Stomach (tissue), 9 donors: ENCODE results near the gene BMP6. TPM values are rescaled to one million over a fixed set of nuclear protein-coding genes. Genes with fewer than 3 reads are reported as not detected.

Experiments
- DNase-seq, 2 donors: peaks; one replicate each; pipeline versions ENCODE4 v3.0.0 to v3.0.0-alpha.2; 2013 to 2019
- H3K27ac ChIP-seq, 5 donors: fragments of 200-600 bp in 4 of 5; sonication (generic) in 4 of 5; one replicate each; pipeline ENCODE4 v1.5.1; 2013 to 2019; ENCODE audit warnings: mild to moderate bottlenecking in 1 of 5, moderate library complexity in 1 of 5
- H3K27me3 ChIP-seq, 3 donors: fragments of 200-600 bp; sonication (generic); one replicate each; pipeline ENCODE4 v1.5.1; 2017 to 2019; ENCODE audit warnings: mixed run types in 1 of 3
- H3K36me3 ChIP-seq, 4 donors: fragments of 200-600 bp; sonication (generic); 1 replicate in 3 of 4; 2 replicates in 1 of 4; pipeline ENCODE4 v1.5.1; 2016 to 2019
- H3K4me1 ChIP-seq, 4 donors: fragments of 200-600 bp; sonication (generic); one replicate each; pipeline ENCODE4 v1.5.1; 2016 to 2019
- H3K4me3 ChIP-seq, 4 donors: fragments of 200-600 bp; sonication (generic) in 3 of 4; one replicate each; pipeline ENCODE4 v1.5.1; 2016 to 2019; ENCODE audit warnings: mild to moderate bottlenecking in 1 of 4
- H3K9me3 ChIP-seq, 4 donors: fragments of 200-600 bp; sonication (generic); one replicate each; pipeline ENCODE4 v1.5.1; 2016 to 2019
- EP300 ChIP-seq: sonication (generic); formaldehyde crosslinking; IDR thresholded peaks from one replicate; pipeline ENCODE4 v1.6.1; 2017; ENCODE audit warnings: antibody characterized with exemption
- POLR2A ChIP-seq, 4 donors: fragments of 450-650 bp; IDR thresholded peaks; one replicate each; pipeline ENCODE4 v1.6.1; 2016; ENCODE audit warnings: antibody characterized with exemption in 4 of 4, control low read depth in 2 of 4, mild to moderate bottlenecking in 1 of 4, moderate library complexity in 1 of 4
- POLR2AphosphoS5 ChIP-seq, 3 donors: sonication (generic); formaldehyde crosslinking; IDR thresholded peaks; one replicate each; pipeline ENCODE4 v1.6.1; 2016; ENCODE audit warnings: antibody characterized with exemption in 3 of 3
- WGBS, 5 donors: extraction: QIAGEN DNeasy Blood & Tissue Kit in 3 of 5; methylation state at CpG; one replicate each; pipeline versions ENCODE4 v1.1.5 to v1.1.7; 2013 to 2018; 5-methylcytosine and 5-hydroxymethylcytosine counted together
- intact Hi-C: fragments of 100-400 bp; cut with DNase I; formaldehyde crosslinking; loops from one replicate; pipeline ENCODE4 v1.15.1; 2023; ENCODE audit warnings: low total_unique reads
- polyA plus RNA-seq, 3 donors: library from polyadenylated mRNA; stranded (reverse); fragments of 200-250 nt; gene quantifications; one replicate each; pipeline ENCODE4 v1.2.3, GENCODE V29; 2013
- total RNA-seq, 5 donors: library from RNA; depleted of rRNA; stranded (reverse); fragments of >200 nt; gene quantifications; one replicate each; pipeline versions ENCODE4 v1.1.0 to v1.2.3, GENCODE V29; 2014 to 2016
- TF ChIP-seq, protein P1 (sequence below), 7 experiments: fragments of 450-650 bp in 4 of 7; fragments of 200-600 bp in 3 of 7; sonication (generic) in 3 of 7; IDR thresholded peaks; one replicate each; pipeline ENCODE4 v1.5.1; 2016 to 2019; ENCODE audit warnings: antibody characterized with exemption in 7 of 7, control low read depth in 2 of 7, mild to moderate bottlenecking in 1 of 7
- donor health status: healthy with polysubstance abuse.
- donor health status: Bipolar disorder and iron deficiency.
- donor health status: healthy.

Gene BMP6
- total and polyA plus RNA-seq, 8 donors: 0.50 to 15.8 (median 2.7) TPM; not detected in 1

DNA sequence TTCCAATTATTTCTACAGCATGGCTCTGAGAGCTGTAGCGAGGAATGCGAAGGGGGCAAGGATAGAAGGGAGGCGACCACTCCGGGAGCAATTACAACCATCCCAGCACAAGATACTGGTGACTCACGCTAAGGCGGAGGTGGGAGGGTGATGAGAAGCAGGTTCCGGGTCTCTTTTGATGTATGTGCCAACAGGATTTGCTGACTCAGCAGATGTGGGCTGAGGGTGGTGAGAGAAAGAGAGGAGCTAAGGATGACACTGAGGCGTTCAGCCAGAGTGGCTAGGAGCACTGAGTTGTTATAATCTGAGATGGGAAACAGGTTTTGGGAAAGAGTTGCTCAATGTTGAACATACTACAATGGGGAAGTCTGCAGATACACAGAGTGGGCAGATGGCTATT, 194.0 kb downstream of the BMP6 start:
- DNase-seq: no peak
- 75 to 86% (median 79%) methylated on average over 8 of the region's 8 CpGs for WGBS, 5 donors
- intact Hi-C loops: no loop called here

DNA sequence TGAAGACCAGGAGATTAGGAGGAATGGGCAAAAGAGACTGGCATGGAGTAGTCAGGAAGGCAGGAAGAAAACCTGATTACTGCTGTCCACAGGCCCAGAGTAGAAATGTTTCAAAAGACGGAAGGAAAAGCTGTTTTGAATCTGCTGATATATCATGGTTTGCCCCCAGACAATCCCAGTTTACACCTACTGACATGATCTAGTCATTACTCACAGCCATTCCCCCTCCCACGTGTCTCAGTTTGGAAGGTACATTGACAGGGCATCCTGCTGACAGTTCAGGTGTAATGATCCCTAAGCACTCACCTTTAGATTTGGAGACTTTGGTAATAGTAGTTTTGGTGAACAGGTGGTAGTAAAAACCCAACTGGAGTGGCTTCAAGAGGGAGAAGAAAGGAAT, 194.5 kb downstream of the BMP6 start:
- WGBS, 5 donors: 69 to 82% (median 75%) methylated on average over 2 of the region's 2 CpGs
- intact Hi-C loops: no loop called here
- TF ChIP-seq, protein P1, sequence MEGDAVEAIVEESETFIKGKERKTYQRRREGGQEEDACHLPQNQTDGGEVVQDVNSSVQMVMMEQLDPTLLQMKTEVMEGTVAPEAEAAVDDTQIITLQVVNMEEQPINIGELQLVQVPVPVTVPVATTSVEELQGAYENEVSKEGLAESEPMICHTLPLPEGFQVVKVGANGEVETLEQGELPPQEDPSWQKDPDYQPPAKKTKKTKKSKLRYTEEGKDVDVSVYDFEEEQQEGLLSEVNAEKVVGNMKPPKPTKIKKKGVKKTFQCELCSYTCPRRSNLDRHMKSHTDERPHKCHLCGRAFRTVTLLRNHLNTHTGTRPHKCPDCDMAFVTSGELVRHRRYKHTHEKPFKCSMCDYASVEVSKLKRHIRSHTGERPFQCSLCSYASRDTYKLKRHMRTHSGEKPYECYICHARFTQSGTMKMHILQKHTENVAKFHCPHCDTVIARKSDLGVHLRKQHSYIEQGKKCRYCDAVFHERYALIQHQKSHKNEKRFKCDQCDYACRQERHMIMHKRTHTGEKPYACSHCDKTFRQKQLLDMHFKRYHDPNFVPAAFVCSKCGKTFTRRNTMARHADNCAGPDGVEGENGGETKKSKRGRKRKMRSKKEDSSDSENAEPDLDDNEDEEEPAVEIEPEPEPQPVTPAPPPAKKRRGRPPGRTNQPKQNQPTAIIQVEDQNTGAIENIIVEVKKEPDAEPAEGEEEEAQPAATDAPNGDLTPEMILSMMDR (IDR thresholded peaks at IDR 0.05): no peak
- no peak for TF ChIP-seq EP300
- no peak for TF ChIP-seq POLR2AphosphoS5 (IDR thresholded peaks at IDR 0.05)
- Histone ChIP-seq H3K36me3 (no peaks in the 10 kb centered on the region), H3K4me3 (no peak overlapping the region), H3K9me3 (peaks cover 0 to 9% (median under 1%) of the 10 kb centered on the region in 4 donors), H3K27me3 (no peaks in the 10 kb centered on the region), H3K27ac (no peak overlapping the region), H3K4me1 (no peaks in the 10 kb centered on the region)
- DNase-seq: no peak

More for the DNA sequence above, 194.0 kb downstream of the BMP6 start:
- no peaks in the 10 kb centered on the region for H3K27me3 ChIP-seq
- H3K9me3 ChIP-seq: peaks cover 0 to 6% (median 0%) of the 10 kb centered on the region in 4 donors
- H3K4me1 ChIP-seq: no peaks in the 10 kb centered on the region
- H3K27ac ChIP-seq: no peak overlapping the region
- no peaks in the 10 kb centered on the region for H3K36me3 ChIP-seq
- TF ChIP-seq EP300: no peak
- no peak for TF ChIP-seq POLR2A (IDR thresholded peaks at IDR 0.05)
- no peak for TF ChIP-seq POLR2AphosphoS5 (IDR thresholded peaks at IDR 0.05)
- TF ChIP-seq, protein P1 (IDR thresholded peaks at IDR 0.05): no peak
- no peak overlapping the region for H3K4me3 ChIP-seq

DNA sequence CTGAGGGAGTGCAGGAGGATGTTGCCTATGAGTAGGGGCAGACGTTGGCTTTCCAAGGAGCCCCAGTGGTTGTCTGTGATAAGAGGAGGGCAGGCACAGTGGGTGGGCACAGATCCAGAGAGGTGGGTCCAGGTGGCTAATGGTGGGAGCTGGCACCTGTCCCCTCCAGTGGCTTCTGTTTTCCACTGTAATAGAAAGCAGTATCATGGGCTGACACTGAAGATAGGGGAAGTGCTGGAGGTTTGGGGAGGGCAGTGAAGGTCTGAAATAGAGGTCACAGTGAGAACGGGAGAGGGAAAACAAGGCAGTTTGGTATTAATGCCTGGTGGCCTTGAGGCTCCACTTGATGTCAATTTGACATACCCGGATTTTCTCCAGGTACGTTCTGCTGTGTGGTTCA, 195.1 kb downstream of the BMP6 start:
- Histone ChIP-seq H3K9me3 (peaks cover 0 to 15% (median 6%) of the 10 kb centered on the region in 4 donors), H3K27ac (no peak overlapping the region), H3K36me3 (no peaks in the 10 kb centered on the region), H3K27me3 (no peaks in the 10 kb centered on the region), H3K4me3 (no peak overlapping the region), H3K4me1 (no peaks in the 10 kb centered on the region)
- TF ChIP-seq, protein P1 (IDR thresholded peaks at IDR 0.05): no peak
- TF ChIP-seq EP300 (no peak), POLR2AphosphoS5 (IDR thresholded peaks at IDR 0.05) (no peak), POLR2A (IDR thresholded peaks at IDR 0.05) (no peak)
- no peak for DNase-seq
- 61 to 76% (median 66%) methylated on average over 4 of the region's 4 CpGs for WGBS, 5 donors
- intact Hi-C loops: no loop called here

DNA sequence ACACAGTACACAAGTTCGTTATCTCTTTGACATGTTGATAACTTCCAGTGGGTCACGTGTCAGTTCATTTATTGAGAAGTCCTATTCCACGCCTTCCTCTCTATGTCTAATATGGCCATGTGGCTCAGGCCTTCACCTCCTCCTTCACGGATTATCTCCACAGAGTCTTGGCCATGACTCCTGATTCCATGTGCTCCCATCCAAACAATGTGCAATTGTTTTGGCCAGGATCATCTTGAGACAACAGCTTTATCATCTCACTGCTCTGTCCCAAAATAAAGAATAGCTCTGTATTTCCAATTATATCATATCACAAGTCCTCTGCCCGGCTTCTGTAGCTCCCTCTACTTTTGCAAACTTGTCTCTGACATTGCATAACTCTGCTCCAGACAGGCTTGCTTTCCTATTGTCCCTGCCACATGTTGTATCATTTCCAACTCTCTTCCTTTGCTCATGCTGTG, 195.8 kb downstream of the BMP6 start:
- no peak for DNase-seq
- WGBS, 5 donors: 32 to 52% (median 48%) methylated on average over 5 of the region's 5 CpGs
- Histone ChIP-seq H3K4me1 (no peaks in the 10 kb centered on the region), H3K27ac (no peak overlapping the region), H3K4me3 (no peak overlapping the region), H3K27me3 (no peaks in the 10 kb centered on the region), H3K36me3 (no peaks in the 10 kb centered on the region), H3K9me3 (peaks cover 0 to 16% (median 8%) of the 10 kb centered on the region in 4 donors)
- TF ChIP-seq EP300: no peak
- TF ChIP-seq POLR2AphosphoS5 (IDR thresholded peaks at IDR 0.05): no peak
- no peak for TF ChIP-seq POLR2A (IDR thresholded peaks at IDR 0.05)
- TF ChIP-seq, protein P1 (IDR thresholded peaks at IDR 0.05): no peak
- intact Hi-C loops: no loop called here
